Stomach (tissue), 9 donors: Measurements from ENCODE around the gene FRMD4B. TPM values are rescaled to one million over a fixed set of nuclear protein-coding genes. Genes with fewer than 3 reads are reported as not detected.

Source experiments
- DNase-seq, 2 donors: peaks; one replicate each; pipeline versions ENCODE4 v3.0.0 to v3.0.0-alpha.2; 2013 to 2019
- H3K27ac ChIP-seq, 5 donors: fragments of 200-600 bp in 4 of 5; sonication (generic) in 4 of 5; one replicate each; pipeline ENCODE4 v1.5.1; 2013 to 2019; ENCODE audit warnings: mild to moderate bottlenecking in 1 of 5, moderate library complexity in 1 of 5
- H3K27me3 ChIP-seq, 3 donors: fragments of 200-600 bp; sonication (generic); one replicate each; pipeline ENCODE4 v1.5.1; 2017 to 2019; ENCODE audit warnings: mixed run types in 1 of 3
- H3K36me3 ChIP-seq, 4 donors: fragments of 200-600 bp; sonication (generic); 1 replicate in 3 of 4; 2 replicates in 1 of 4; pipeline ENCODE4 v1.5.1; 2016 to 2019
- H3K4me1 ChIP-seq, 4 donors: fragments of 200-600 bp; sonication (generic); one replicate each; pipeline ENCODE4 v1.5.1; 2016 to 2019
- H3K4me3 ChIP-seq, 4 donors: fragments of 200-600 bp; sonication (generic) in 3 of 4; one replicate each; pipeline ENCODE4 v1.5.1; 2016 to 2019; ENCODE audit warnings: mild to moderate bottlenecking in 1 of 4
- H3K9me3 ChIP-seq, 4 donors: fragments of 200-600 bp; sonication (generic); one replicate each; pipeline ENCODE4 v1.5.1; 2016 to 2019
- CTCF ChIP-seq, 7 experiments: fragments of 450-650 bp in 4 of 7; fragments of 200-600 bp in 3 of 7; sonication (generic) in 3 of 7; IDR thresholded peaks; one replicate each; pipeline ENCODE4 v1.5.1; 2016 to 2019; ENCODE audit warnings: antibody characterized with exemption in 7 of 7, control low read depth in 2 of 7, mild to moderate bottlenecking in 1 of 7
- EP300 ChIP-seq: sonication (generic); formaldehyde crosslinking; IDR thresholded peaks from one replicate; pipeline ENCODE4 v1.6.1; 2017; ENCODE audit warnings: antibody characterized with exemption
- POLR2A ChIP-seq, 4 donors: fragments of 450-650 bp; IDR thresholded peaks; one replicate each; pipeline ENCODE4 v1.6.1; 2016; ENCODE audit warnings: antibody characterized with exemption in 4 of 4, control low read depth in 2 of 4, mild to moderate bottlenecking in 1 of 4, moderate library complexity in 1 of 4
- POLR2AphosphoS5 ChIP-seq, 3 donors: sonication (generic); formaldehyde crosslinking; IDR thresholded peaks; one replicate each; pipeline ENCODE4 v1.6.1; 2016; ENCODE audit warnings: antibody characterized with exemption in 3 of 3
- WGBS, 5 donors: extraction: QIAGEN DNeasy Blood & Tissue Kit in 3 of 5; methylation state at CpG; one replicate each; pipeline versions ENCODE4 v1.1.5 to v1.1.7; 2013 to 2018; 5-methylcytosine and 5-hydroxymethylcytosine counted together
- intact Hi-C: fragments of 100-400 bp; cut with DNase I; formaldehyde crosslinking; loops from one replicate; pipeline ENCODE4 v1.15.1; 2023; ENCODE audit warnings: low total_unique reads
- polyA plus RNA-seq, 3 donors: library from polyadenylated mRNA; stranded (reverse); fragments of 200-250 nt; gene quantifications; one replicate each; pipeline ENCODE4 v1.2.3, GENCODE V29; 2013
- total RNA-seq, 5 donors: library from RNA; depleted of rRNA; stranded (reverse); fragments of >200 nt; gene quantifications; one replicate each; pipeline versions ENCODE4 v1.1.0 to v1.2.3, GENCODE V29; 2014 to 2016
- donor health status: healthy with polysubstance abuse.
- donor health status: Bipolar disorder and iron deficiency.
- donor health status: healthy.

Gene FRMD4B
- total and polyA plus RNA-seq, 8 donors = 5.2 to 35.6 (median 21.0) TPM

GRCh38 chr3:69174445-69174844 lies 211.4 kb downstream of the FRMD4B start:
- WGBS, 5 donors = 54 to 80% (median 68%) methylated on average over 2 of the region's 2 CpGs
- Histone ChIP-seq H3K36me3 (peaks cover 0 to 52% (median 31%) of the 10 kb centered on the region in 4 donors), H3K27ac (no peak overlapping the region), H3K27me3 (no peaks in the 10 kb centered on the region), H3K4me1 (peaks cover 0 to 22% (median 12%) of the 10 kb centered on the region in 4 donors), H3K4me3 (no peak overlapping the region), H3K9me3 (no peaks in the 10 kb centered on the region)
- intact Hi-C loops = no loop called here
- no peak for TF ChIP-seq EP300
- TF ChIP-seq POLR2A (IDR thresholded peaks at IDR 0.05) = no peak
- TF ChIP-seq POLR2AphosphoS5 (IDR thresholded peaks at IDR 0.05) = no peak
- no peak for TF ChIP-seq CTCF (IDR thresholded peaks at IDR 0.05)
- no peak for DNase-seq

GRCh38 chr3:69172058-69172457 lies 213.8 kb downstream of the FRMD4B start:
- 59 to 77% (median 66%) methylated on average over 1 of the region's 1 CpG for WGBS, 5 donors
- Histone ChIP-seq H3K9me3 (no peaks in the 10 kb centered on the region), H3K36me3 (peaks cover 0 to 43% (median 28%) of the 10 kb centered on the region in 4 donors), H3K27me3 (no peaks in the 10 kb centered on the region), H3K4me1 (peaks cover 0 to 7% (median 3%) of the 10 kb centered on the region in 4 donors), H3K4me3 (no peak overlapping the region), H3K27ac (no peak overlapping the region)
- intact Hi-C loops = no loop called here
- TF ChIP-seq POLR2AphosphoS5 (IDR thresholded peaks at IDR 0.05) (no peak), CTCF (IDR thresholded peaks at IDR 0.05) (no peak), EP300 (no peak), POLR2A (IDR thresholded peaks at IDR 0.05) (no peak)
- no peak for DNase-seq

GRCh38 chr3:69166446-69166845 lies 219.4 kb downstream of the FRMD4B start:
- no peak overlapping the region for H3K4me3 ChIP-seq
- 51 to 69% (median 58%) methylated on average over 1 of the region's 1 CpG for WGBS, 5 donors
- no peaks in the 10 kb centered on the region for H3K27me3 ChIP-seq
- intact Hi-C loops = loop anchor here (10.0 kb wide), 1 partner anchor 508 kb away; no protein-coding TSS in a partner anchor
- peaks cover 0 to 8% (median 5%) of the 10 kb centered on the region in 4 donors for H3K4me1 ChIP-seq
- H3K36me3 ChIP-seq = peaks cover 0 to 18% (median 12%) of the 10 kb centered on the region in 4 donors
- H3K9me3 ChIP-seq = no peaks in the 10 kb centered on the region
- TF ChIP-seq CTCF (IDR thresholded peaks at IDR 0.05) (no peak), POLR2A (IDR thresholded peaks at IDR 0.05) (no peak), POLR2AphosphoS5 (IDR thresholded peaks at IDR 0.05) (no peak), EP300 (no peak)
- no peak overlapping the region for H3K27ac ChIP-seq
- DNase-seq = no peak

- Histone ChIP-seq H3K4me1 (peaks cover 0 to 8% (median 6%) of the 10 kb centered on the region in 4 donors), H3K9me3 (no peaks in the 10 kb centered on the region), H3K4me3 (no peak overlapping the region), H3K36me3 (peaks cover 0 to 11% (median 5%) of the 10 kb centered on the region in 4 donors), H3K27ac (no peak overlapping the region), H3K27me3 (no peaks in the 10 kb centered on the region)
- TF ChIP-seq CTCF (IDR thresholded peaks at IDR 0.05) (no peak), EP300 (no peak), POLR2AphosphoS5 (IDR thresholded peaks at IDR 0.05) (no peak), POLR2A (IDR thresholded peaks at IDR 0.05) (no peak)
- 90 to 95% (median 94%) methylated on average over 4 of the region's 4 CpGs for WGBS, 5 donors
- no peak for DNase-seq
- intact Hi-C loops = loop anchor here (10.0 kb wide), 1 partner anchor 509 kb away; no protein-coding TSS in a partner anchor
These were observed 220.1 kb downstream of the FRMD4B start for GRCh38 chr3:69165744-69166143.
